GM10847 (cell line): Measurements from ENCODE around the gene FNDC11.

ENCODE experiments used
- POLR2A ChIP-seq: IDR thresholded peaks from 2 replicates; pipeline ENCODE4 v1.6.1; 2011; ENCODE audit not compliant: insufficient read length; ENCODE audit errors: extremely low read depth

FNDC11 gene

DNA sequence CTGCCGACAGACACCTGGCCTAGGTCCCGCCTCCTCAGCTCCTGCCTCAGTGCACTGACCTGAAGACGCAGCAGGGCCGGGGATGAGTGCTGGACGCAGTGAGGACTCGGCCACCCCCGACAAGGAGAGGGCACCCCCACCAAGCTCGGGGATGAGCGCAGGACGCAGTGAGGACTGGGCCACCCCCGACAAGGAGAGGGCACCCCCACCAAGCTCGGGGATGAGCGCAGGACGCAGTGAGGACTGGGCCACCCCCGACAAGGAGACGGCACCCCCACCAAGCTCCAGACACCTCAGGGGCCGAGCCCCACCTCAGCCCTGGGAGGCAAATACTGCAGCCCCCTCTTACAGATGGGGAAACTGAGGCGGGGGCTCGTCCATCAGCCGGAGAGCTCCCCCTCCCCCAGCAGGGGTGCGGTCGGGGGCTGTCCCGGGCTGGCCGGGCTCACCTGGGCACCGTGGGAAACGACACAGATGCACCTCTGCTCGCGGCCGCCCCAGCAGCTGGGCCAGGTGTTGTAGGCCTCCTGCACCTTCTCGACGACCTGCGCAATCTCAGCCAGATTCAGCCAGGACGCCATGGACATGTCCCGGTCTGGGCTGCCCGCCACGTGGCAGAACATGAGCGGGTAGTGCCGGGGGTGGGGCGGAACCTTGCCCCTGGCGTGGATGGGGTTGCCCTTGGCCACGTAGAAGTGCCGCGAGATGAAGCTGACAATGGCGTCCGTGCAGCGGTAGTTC lies 12.6 kb downstream of the FNDC11 start:
- no peak for TF ChIP-seq POLR2A

DNA sequence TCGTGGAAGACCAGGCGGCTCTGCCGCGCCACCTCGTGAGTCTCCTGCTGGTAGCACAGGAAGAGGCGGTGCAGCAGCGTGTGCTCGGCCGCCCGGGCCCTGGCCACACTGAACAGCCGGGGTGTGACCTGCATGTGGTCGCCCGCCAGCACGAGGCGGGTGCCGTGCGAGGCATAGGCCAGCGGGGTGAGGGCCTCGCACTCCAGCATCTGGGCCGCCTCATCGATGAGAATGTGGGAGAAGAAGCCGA lies 13.1 kb downstream of the FNDC11 start:
- TF ChIP-seq POLR2A, result no peak

DNA sequence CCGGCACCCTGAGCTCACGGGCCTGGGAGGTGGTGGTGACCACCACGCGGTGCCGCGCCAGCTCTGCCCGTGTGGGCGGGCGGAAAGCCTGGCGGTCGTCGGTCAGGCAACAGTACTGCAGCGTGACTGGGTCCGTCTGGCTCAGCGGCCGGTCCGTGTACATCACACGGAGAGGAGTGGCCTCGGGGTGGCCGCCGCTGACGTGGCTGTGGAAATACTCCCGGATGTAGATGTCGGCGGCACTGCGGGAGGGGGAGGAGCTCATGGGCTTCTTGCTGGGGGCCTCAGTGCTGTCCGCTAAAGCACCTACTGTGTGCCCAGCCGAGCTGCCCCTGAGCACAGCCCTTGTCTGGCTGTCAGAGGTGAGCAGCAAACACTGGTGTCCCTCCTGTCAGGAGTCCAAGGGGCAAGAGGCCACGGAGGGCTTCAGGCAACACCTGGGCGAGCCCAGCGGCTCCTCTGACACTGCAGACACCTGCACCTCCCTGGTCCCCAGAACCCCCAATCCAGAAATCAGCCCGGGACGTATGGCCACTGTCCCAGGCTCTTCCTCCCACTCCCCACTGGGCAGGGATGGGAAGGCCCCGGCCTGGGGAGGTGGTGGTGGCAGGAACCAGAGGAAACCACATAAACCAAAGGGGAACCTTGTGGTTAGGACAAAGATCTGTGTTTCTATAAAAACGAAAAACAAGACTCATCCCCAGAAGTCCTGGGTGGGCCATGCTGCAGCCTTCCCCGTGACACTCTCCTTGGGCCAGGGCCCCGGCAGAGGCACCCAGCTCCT lies 13.6 kb downstream of the FNDC11 start:
- TF ChIP-seq POLR2A, result no peak

DNA sequence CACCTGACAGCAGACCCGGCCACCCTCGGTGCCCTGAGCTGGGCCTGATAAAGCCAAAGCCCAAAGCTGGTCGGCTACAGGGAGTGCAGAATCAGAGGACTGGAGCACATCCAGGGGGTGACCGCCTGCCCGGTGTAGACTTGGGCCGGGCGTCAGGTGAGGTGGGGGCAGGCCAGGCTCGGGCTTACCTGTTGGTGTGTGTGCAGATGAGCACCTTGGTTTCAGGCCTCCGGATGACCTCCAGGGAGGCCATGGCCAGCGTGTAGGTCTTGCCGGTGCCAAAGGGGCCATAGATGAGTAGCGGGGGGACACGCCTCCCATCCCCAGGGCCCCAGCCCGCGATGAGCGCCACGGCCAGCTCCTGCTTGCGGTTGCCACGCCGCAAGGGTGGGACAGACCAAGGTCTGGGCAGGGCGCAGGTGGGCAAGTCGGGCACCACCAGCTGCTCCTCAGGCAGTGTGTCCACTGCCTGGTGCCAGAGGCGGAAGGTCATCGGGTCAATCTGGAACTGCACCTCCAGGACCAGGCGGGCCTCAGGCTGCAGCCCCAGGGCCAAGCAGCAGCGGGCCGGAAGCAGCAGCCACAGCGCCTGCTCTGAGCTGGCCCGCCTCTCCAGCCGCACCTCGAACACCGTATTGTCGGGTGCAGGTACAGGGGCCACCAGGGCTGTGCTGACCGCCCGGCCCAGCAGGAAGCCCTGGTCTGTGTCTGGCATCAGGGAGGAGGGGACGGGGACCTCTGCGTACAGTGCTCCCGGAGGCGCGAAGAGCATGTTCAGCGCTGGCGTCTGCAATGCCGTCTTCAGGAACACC lies 14.4 kb downstream of the FNDC11 start:
- no peak for TF ChIP-seq POLR2A

DNA sequence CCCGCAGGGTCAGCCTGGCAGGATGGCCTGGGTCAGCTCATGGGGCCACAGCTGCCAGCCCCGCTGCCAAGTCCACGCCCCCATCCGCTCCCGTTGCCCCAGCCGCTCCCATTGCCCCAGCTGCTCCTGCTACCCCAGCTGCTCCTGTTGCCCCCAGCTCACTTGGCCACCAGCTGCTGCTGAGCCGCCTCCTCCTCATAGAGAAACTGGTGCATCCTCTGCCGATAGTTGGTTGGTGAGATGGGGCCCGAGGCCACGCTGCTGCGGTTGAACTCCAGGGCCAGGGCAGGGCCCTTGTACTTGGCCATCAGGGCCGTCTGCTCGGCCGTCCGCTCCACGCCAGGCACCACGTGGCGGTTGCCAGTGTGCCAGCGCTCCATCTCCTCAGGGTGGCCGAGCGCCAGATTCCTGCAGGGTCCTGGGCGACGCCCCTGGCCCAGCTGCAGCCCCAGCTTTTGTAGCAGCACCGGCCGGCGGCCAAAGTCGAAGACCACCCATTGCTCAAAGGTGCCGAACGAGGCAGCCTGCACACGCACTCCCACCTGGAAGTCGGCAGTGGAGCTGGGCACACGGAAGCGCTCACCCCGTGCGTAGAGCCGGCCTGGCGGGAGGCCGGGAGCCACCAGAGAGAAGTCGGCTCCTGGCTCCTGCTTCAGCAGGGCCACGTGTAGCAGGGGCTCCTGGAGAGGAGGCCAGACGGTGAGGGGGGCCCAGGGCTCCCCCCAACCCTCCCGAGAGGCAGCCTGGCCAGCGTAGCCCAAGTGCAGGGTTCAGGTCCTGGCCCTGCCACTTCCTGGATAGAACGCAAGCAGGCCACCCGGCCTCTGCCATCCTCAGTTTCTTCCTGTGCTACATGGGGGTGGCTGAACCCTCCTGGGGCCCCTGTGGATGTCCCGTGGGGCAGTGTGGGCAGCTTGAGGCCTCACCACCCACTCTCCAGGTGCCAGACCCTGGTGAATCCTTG lies 15.3 kb downstream of the FNDC11 start:
- TF ChIP-seq POLR2A, result no peak

DNA sequence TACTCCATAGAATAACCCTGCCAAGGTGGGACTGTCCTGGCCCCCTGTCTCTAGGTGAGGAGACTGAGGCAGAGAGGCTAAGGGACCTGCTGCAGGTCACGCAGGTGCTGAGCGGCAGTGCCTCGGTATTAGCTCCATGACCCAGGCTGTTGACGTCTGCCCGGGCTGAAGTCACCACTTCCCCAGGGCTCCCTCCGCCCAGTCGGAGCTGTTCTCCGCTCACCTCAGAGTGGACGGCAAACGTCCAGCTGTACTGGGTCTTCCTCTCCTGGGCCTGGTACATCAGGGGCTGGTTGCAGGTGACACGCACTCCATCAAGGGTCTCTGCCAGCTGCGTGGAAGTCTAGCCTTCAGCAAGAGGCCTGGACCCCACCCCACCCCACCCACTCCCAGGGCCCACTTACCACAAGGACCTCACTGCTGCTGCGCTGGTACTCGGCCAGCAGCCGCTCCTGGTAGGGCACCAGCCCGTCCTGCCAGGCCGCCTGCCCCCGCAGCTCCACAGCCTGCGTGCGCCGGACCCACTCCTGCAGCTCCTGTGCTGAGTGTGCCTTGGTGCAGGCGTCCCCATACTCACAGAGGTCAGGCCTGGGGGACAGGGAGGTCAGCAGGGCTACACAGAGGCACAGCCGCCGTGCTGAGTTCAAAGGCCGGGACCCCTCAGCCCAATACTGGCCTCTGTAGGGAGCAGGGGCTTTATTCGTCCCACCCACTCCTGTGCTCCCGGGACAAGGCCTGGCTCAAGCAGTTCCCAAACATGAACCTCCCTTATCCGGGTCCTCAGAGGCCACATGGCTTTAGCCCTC lies 16.5 kb downstream of the FNDC11 start:
- TF ChIP-seq POLR2A, result no peak

DNA sequence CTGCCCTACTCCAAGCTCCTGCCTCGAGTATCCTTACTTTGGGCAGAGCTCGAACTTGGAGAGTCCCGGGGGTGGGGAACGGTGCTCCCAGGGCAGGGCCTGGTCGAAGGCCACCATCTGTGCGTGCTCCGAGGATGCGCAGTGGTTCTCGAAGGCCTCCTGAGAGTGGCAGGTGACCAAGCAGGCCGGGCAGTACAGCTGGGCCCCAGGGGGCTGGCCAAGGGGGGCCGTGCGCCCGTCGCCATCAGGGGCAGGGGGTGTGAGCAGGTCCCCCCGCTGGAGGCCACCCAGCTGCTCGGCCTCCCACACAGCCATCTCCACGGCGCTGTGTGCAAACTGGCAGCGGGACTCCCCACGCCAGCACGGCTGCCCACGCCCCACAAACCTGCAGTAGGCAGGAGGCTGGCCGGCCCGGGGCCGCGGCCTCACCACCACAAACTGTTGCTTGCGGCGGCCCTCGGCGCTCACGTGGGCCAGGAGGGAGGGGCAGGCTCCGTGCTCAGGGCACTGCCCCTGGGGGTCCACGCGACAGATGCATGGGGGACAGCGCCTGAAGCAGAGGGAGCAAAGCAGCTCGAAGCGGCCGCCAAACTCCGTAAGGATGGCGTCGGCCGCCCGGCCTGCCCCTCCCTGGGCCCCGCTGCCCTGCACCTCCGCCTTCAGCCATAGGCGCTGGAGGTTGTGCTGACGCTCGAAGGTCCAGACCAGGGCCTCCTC lies 18.3 kb downstream of the FNDC11 start:
- TF ChIP-seq POLR2A, result no peak

DNA sequence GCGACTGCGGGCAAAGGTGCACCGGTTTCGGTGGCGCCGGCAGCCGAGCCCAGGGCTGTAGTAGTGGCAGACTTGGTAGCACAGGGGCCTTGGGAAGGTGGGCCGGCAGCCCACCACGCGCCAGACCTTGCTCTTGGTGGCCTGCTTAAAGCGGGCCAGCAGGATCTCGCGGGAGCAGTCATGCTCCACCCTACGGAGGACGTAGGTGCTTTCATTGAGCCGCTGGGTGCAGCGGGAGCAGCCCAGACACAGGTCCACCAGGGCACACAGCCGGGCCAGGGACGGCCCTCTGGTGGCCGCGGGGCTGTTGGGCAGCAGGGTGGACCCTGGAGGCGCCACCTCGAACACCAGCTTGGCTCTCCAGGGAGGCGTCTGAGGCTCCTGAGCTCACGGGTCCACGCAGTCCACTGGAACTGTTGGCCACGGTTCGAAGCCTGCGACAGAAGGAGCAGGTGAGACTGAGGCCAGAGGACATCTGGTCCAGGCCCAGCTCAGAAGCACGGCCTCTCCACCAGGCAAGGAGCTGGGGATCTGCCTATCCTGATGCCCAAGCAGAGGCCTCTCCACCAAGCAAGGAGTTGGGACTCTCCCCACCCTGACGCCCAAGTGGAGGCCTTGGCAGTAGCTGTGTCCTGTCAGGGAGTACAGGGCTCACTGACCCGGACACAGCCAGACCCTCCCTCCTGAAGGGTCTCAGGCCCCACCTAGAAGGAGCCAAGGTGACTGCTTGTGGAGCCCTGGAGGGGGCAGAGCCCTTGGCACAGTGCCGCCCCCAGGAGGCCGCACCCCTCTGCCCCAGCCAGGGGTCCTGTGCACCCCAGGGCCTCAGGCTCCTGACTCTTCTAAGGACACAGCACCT lies 19.1 kb downstream of the FNDC11 start:
- no peak for TF ChIP-seq POLR2A

DNA sequence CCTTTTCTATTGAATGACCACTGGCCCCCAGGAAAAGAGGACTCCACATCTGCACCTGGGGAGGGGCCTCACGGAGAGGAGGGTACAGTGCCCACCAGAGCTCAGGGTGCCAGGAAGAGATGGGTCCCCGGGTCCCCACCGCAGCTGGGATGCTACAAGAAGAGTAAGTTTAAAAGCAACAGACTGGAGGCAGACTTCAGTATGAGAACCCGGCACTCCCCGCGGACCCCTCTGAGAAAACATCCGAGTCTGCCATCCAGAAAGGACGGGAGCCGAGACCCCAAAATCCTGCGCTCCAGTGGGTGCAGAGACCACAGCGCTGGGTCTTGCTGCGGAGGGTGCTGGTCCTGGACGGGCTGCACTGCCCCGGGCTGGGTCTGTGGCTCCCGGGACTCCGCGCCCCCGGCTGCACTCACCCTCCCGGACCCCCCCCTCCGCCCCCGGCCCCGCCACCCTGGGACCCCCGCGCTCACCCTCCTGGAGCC lies 19.7 kb downstream of the FNDC11 start:
- no peak for TF ChIP-seq POLR2A

DNA sequence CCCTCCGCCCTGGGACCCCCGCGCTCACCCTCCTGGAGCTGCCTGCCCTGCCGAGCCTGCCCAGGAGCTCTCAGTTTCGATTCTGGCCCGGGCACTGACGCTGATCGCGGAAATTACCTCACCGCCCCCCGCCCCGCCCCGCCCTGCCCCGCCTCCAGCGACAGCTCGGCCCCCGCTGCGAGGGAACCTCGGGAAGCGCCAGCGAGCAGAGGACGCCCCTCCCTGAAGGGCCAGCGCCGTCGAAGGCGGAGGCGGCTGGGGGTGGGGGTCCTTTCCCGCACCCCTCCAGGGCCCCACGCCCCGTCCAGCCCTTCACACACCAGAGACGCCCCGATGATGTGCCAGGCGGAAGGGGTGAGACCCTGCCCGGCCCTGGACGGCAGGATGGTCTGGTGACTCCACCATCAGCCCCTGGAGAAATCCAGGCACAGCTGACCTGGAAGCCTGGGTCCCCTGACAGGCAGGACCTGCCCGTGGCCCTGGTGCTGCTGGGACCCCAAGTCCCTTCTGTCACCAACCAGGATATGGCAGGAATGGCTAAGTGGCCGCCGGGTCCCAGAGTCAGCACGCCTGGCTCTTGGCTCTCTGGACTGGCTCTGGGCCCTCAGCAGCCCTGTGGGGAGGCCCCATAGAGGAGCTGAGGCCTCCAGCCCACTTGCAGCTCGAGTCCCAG lies 20.3 kb downstream of the FNDC11 start, which contains the start of gene HELZ2:
Gene HELZ2, minus strand, starts transcription at position 84 of the 673 bp plus-strand sequence. CDS start 1,854 bp downstream, outside the sequence.
- TF ChIP-seq POLR2A, result peak; percentile 35

DNA sequence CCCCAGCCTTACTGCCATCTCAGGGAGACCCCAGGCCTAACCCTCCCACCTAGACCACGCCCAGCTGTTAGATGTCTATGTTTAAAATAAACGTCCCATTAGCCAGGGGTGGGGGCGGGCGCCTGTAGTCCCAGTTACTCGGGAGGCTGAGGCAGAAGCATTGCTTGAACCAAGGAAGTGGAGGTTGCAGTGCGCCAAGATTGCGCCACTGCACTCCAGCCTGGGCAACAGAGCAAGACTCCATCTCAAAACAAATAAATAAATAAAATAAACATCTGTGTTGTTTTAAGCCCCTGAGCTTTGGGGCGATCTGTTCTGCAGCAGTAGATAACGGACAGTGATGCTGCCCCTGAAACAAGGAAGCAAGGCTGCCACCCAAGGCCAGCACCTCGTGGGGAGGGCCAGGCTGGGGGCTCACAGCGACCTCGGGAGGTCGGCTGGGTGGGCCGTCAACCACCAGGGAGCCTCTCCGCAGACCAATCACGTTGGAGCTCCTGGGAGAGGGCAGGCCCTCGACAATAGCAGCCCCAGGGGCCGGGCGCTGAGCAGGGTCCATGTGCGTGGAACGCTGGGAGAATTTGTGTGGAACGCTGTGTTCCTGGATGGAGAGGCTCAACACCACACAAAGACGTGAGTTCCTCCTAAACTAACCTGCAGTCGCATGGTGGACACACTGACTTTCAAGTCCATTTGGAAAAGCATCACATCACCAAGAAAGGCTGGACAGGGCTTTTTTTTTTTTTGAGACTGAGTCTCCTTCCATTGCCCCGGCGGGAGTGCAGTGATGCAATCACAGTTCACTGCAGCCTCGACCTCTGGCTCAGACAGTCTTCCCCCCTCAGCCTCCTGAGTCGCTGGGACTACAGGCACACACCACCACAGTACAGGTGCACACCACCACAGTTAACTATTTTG lies 21.1 kb downstream of the FNDC11 start:
- TF ChIP-seq POLR2A, result no peak
